ENCODE data around the gene TMEM273.

GRCh38 chr10:49133706-49134248 is 54.4 kb downstream of the TMEM273 start, which contains the start of gene FAM170B:
- TF ChIP-seq CTCF (IDR thresholded peaks at IDR 0.05; ENCODE audit: low read depth, low read length) (no peak), EZH2phosphoT487 (IDR thresholded peaks at IDR 0.05; ENCODE audit: low read depth) (no peak)
